ENCODE data around the gene ARHGAP22. TPM values are rescaled to one million over a fixed set of nuclear protein-coding genes. Genes with fewer than 3 reads are reported as not detected.
A peak's percentile ranks its signal among the peaks of the same experiment; 100 is the strongest.

ARHGAP22 gene
- polyA plus RNA-seq, 1 donor: 0.93 TPM

GRCh38 chr10:48552946-48553564 lies 51.8 kb downstream of the ARHGAP22 start:
- DNase-seq: no peak

GRCh38 chr10:48551861-48552591 lies 52.8 kb downstream of the ARHGAP22 start:
- DNase-seq: peak; percentile 32

- DNase-seq: no peak
Observed at GRCh38 chr10:48550977-48551376, 53.9 kb downstream of the ARHGAP22 start.

GRCh38 chr10:48550071-48550691 lies 54.7 kb downstream of the ARHGAP22 start:
- no peak for DNase-seq

- DNase-seq: no peak
Observed at GRCh38 chr10:48549236-48549635, 55.6 kb downstream of the ARHGAP22 start.

GRCh38 chr10:48548531-48549135 lies 56.2 kb downstream of the ARHGAP22 start:
- no peak for DNase-seq

GRCh38 chr10:48547981-48548380 lies 56.9 kb downstream of the ARHGAP22 start:
- DNase-seq: no peak

- no peak for DNase-seq
Observed at GRCh38 chr10:48547061-48547895, 57.6 kb downstream of the ARHGAP22 start.

- no peak for DNase-seq
Observed at GRCh38 chr10:48545462-48546145, 59.3 kb downstream of the ARHGAP22 start.

- no peak for DNase-seq
Observed at GRCh38 chr10:48543182-48543844, 61.6 kb downstream of the ARHGAP22 start.

GRCh38 chr10:48542471-48543181 lies 62.2 kb downstream of the ARHGAP22 start:
- no peak for DNase-seq

- DNase-seq: no peak
Observed at GRCh38 chr10:48541144-48541795, 63.6 kb downstream of the ARHGAP22 start.

- no peak for DNase-seq
Observed at GRCh38 chr10:48538611-48539010, 66.3 kb downstream of the ARHGAP22 start.

GRCh38 chr10:48536916-48537890 lies 67.7 kb downstream of the ARHGAP22 start:
- DNase-seq: no peak

- no peak for DNase-seq
Observed at GRCh38 chr10:48536156-48536500, 68.7 kb downstream of the ARHGAP22 start.

- no peak for DNase-seq
Observed at GRCh38 chr10:48535416-48536155, 69.3 kb downstream of the ARHGAP22 start.

- DNase-seq: no peak
Observed at GRCh38 chr10:48533951-48534720, 70.7 kb downstream of the ARHGAP22 start.
